H9 (cell line): ENCODE data around the gene ATP11C. TPM values are rescaled to one million over a fixed set of nuclear protein-coding genes. Genes with fewer than 3 reads are reported as not detected.

Experiments
- DNase-seq: peaks from one replicate; pipeline ENCODE4 v3.0.0-alpha.2; 2017
- H2AFZ ChIP-seq: one replicate; pipeline ENCODE4 v1.6.1; 2013; ENCODE audit warnings: mild to moderate bottlenecking, low read length, control low read depth, moderate library complexity
- H2AK5ac ChIP-seq: 2 replicates; pipeline ENCODE4 v1.6.1; 2013; ENCODE audit warnings: low read length, control low read depth, mixed read lengths; ENCODE audit not compliant: insufficient read length
- H2BK120ac ChIP-seq: one replicate; pipeline ENCODE4 v1.6.1; 2013; ENCODE audit warnings: low read depth, mild to moderate bottlenecking, low read length, control low read depth, inconsistent platforms; ENCODE audit not compliant: poor library complexity, severe bottlenecking
- H2BK12ac ChIP-seq: 2 replicates; pipeline ENCODE4 v1.6.1; 2013; ENCODE audit warnings: low read length, control low read depth, mixed read lengths, low read depth; ENCODE audit not compliant: insufficient read length
- H2BK15ac ChIP-seq: 2 replicates; pipeline ENCODE4 v1.6.1; 2013; ENCODE audit warnings: low read depth, low read length, control low read depth
- H2BK20ac ChIP-seq: one replicate; pipeline ENCODE4 v1.6.1; 2013; ENCODE audit warnings: low read depth, mild to moderate bottlenecking, low read length, control low read depth, inconsistent platforms; ENCODE audit not compliant: poor library complexity, severe bottlenecking
- H2BK5ac ChIP-seq: 2 replicates; pipeline ENCODE4 v1.6.1; 2013; ENCODE audit warnings: low read length, control low read depth, mixed read lengths; ENCODE audit not compliant: insufficient read length
- H3K14ac ChIP-seq: 2 replicates; pipeline ENCODE4 v1.6.1; 2013; ENCODE audit warnings: low read length, control low read depth; ENCODE audit not compliant: insufficient read depth
- H3K18ac ChIP-seq: 2 replicates; pipeline ENCODE4 v1.6.1; 2013; ENCODE audit warnings: low read depth, mild to moderate bottlenecking, mixed read lengths, low read length, control low read depth; ENCODE audit not compliant: insufficient read length
- H3K23ac ChIP-seq: 2 replicates; pipeline ENCODE4 v1.6.1; 2013; ENCODE audit warnings: low read length, control low read depth, mixed read lengths, low read depth; ENCODE audit not compliant: insufficient read length
- H3K23me2 ChIP-seq: 2 replicates; pipeline ENCODE4 v1.6.1; 2013; ENCODE audit warnings: low read depth, mild to moderate bottlenecking, mixed read lengths, low read length, control low read depth; ENCODE audit not compliant: insufficient read length, poor library complexity, severe bottlenecking
- H3K27ac ChIP-seq: 2 replicates; pipeline ENCODE4 v1.5.1; 2013; ENCODE audit warnings: low read length, control low read depth, mixed read lengths, low read depth; ENCODE audit not compliant: insufficient read length
- H3K27me3 ChIP-seq: 2 replicates; pipeline ENCODE4 v1.6.1; 2013; ENCODE audit warnings: low read length, control low read depth, inconsistent platforms; ENCODE audit not compliant: insufficient read depth
- H3K4ac ChIP-seq: 2 replicates; pipeline ENCODE4 v1.6.1; 2013; ENCODE audit warnings: low read depth, mild to moderate bottlenecking, control low read depth, inconsistent platforms, low read length, moderate library complexity
- H3K4me1 ChIP-seq: 2 replicates; pipeline ENCODE4 v1.6.1; 2013; ENCODE audit warnings: low read length, control low read depth, inconsistent platforms; ENCODE audit not compliant: insufficient read depth
- H3K4me2 ChIP-seq: 2 replicates; pipeline ENCODE4 v1.6.1; 2013; ENCODE audit warnings: low read length, control low read depth, mixed read lengths; ENCODE audit not compliant: insufficient read length, insufficient read depth
- H3K56ac ChIP-seq: 2 replicates; pipeline ENCODE4 v1.6.1; 2013; ENCODE audit warnings: low read depth, mild to moderate bottlenecking, mixed read lengths, low read length, control low read depth; ENCODE audit not compliant: insufficient read length
- H3K79me1 ChIP-seq: 2 replicates; pipeline ENCODE4 v1.6.1; 2013; ENCODE audit warnings: low read depth, mild to moderate bottlenecking, moderate library complexity, low read length, control low read depth, inconsistent platforms; ENCODE audit not compliant: insufficient read depth, poor library complexity, severe bottlenecking
- H3K79me2 ChIP-seq: 2 replicates; pipeline ENCODE4 v1.6.1; 2013; ENCODE audit warnings: low read length, control low read depth, inconsistent platforms; ENCODE audit not compliant: insufficient read depth
- H3K9ac ChIP-seq: 2 replicates; pipeline ENCODE4 v1.6.1; 2013; ENCODE audit warnings: low read length, control low read depth, mixed read lengths; ENCODE audit not compliant: insufficient read length; ENCODE audit errors: extremely low read depth
- H3K9me3 ChIP-seq: one replicate; pipeline ENCODE4 v1.6.1; 2013; ENCODE audit warnings: low read depth, low read length, inconsistent platforms; ENCODE audit not compliant: control insufficient read depth
- H3T11ph ChIP-seq: one replicate; pipeline ENCODE4 v1.6.1; 2013; ENCODE audit warnings: mild to moderate bottlenecking, low read length, control low read depth, inconsistent platforms
- H4K20me1 ChIP-seq: one replicate; pipeline ENCODE4 v1.6.1; 2013; ENCODE audit not compliant: control insufficient read depth, insufficient read length, insufficient read depth
- H4K5ac ChIP-seq: 2 replicates; pipeline ENCODE4 v1.6.1; 2013; ENCODE audit warnings: low read depth, mild to moderate bottlenecking, mixed read lengths, low read length, control low read depth; ENCODE audit not compliant: insufficient read length
- H4K8ac ChIP-seq: replicated peaks from 2 replicates; pipeline ENCODE4 v1.6.1; 2013; ENCODE audit warnings: low read length, control low read depth, mixed read lengths, low read depth; ENCODE audit not compliant: insufficient read length
- H4K91ac ChIP-seq: 2 replicates; pipeline ENCODE4 v1.6.1; 2013; ENCODE audit warnings: low read depth, mild to moderate bottlenecking, moderate library complexity, mixed read lengths, low read length, control low read depth; ENCODE audit not compliant: insufficient read length
- H3K27ac Mint-ChIP-seq, 3 experiments: 2 replicates in 2 of 3; 3 replicates in 1 of 3; pipeline ENCODE4 v1.8.0; 2020 to 2021; ENCODE audit warnings: mixed read lengths in 3 of 3, mild to moderate bottlenecking in 1 of 3, moderate library complexity in 1 of 3
- H3K27me3 Mint-ChIP-seq: 2 replicates; pipeline ENCODE4 v1.8.0; 2021; ENCODE audit warnings: low read depth, mild to moderate bottlenecking, moderate library complexity, mixed read lengths
- H3K36me3 Mint-ChIP-seq, 3 experiments: 2 replicates in 2 of 3; 3 replicates in 1 of 3; pipeline ENCODE4 v1.8.0; 2020 to 2021; ENCODE audit warnings: low read depth in 3 of 3, mixed read lengths in 3 of 3; ENCODE audit not compliant: insufficient read depth in 1 of 3
- H3K4me1 Mint-ChIP-seq, 2 experiments: 2 replicates each; pipeline ENCODE4 v1.8.0; 2020; ENCODE audit warnings: mixed read lengths in 2 of 2
- H3K4me3 Mint-ChIP-seq, 2 experiments: 2 replicates in 1 of 2; 3 replicates in 1 of 2; pipeline ENCODE4 v1.8.0; 2020 to 2021; ENCODE audit warnings: mild to moderate bottlenecking in 2 of 2, mixed read lengths in 2 of 2, moderate library complexity in 1 of 2
- H3K9me3 Mint-ChIP-seq, 2 experiments: 2 replicates in 1 of 2; 3 replicates in 1 of 2; pipeline ENCODE4 v1.8.0; 2020; ENCODE audit warnings: mild to moderate bottlenecking in 2 of 2, mixed read lengths in 2 of 2, moderate library complexity in 1 of 2
- CTCF ChIP-seq: fragments of 200-600 bp; sonication (generic); conservative IDR thresholded peaks from 3 replicates; pipeline ENCODE4 v1.8.0; 2021; ENCODE audit warnings: antibody characterized with exemption, mild to moderate bottlenecking
- WGBS: extraction: QIAGEN DNeasy Blood & Tissue Kit; methylation state at CpG from one replicate; pipeline ENCODE4 v1.1.7; 2013; ENCODE audit warnings: missing lambda C conversion rate, low lambda C conversion rate, mixed read lengths; ENCODE audit not compliant: insufficient read length; ENCODE audit errors: extremely low coverage; 5-methylcytosine and 5-hydroxymethylcytosine counted together
- total RNA-seq: library from RNA; stranded (reverse); gene quantifications from 2 replicates; pipeline ENCODE4 v1.2.1, GENCODE V29; 2021

ATP11C gene
- total RNA-seq, 1 experiment from 2014 or later, result 28.4 TPM

DNA sequence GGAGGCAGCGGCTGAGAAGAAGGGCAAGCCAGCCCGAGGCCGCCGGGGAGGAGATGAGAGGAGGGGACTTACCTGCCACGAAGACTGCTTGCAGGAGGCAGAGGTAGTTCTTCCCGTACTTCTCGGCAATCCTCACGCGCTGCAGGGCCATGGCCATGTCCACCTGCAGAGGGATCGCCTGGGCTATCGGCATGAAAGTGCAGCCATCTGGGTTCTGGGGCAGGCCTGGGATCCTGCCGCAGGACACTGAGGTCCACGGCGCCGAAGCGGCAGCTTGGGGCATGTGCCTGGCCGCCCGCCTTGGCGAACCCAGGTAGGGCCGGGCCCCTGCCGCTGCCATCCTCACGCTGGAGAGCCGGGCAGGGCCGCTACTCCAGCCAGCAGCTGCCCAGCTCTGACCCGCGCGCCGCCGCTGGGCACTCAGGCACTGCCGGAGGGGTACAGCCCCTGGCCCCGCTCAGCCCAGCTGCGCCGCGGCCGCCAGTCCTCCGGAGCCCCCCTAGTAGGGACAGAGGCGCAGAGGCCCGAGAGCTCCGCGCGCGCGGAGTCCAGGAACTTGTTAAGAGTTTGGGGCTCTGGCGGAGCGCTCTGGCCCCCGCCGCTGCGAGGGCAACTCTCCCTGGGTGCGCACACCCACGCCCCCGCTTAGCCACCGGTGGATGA, 240.9 kb downstream of the ATP11C start:
- no peak overlapping the region for H3K4ac ChIP-seq
- no peak overlapping the region for H2BK15ac ChIP-seq
- H4K91ac ChIP-seq, result no peak overlapping the region
- H3K56ac ChIP-seq, result no peak overlapping the region
- Mint-ChIP-seq H3K4me1 (peaks cover 7 to 13% of the 10 kb centered on the region in 2 experiments), H3K9me3 (peaks cover 0 to 37% of the 10 kb centered on the region in 2 experiments; a peak in 2 of 5 replicates), H3K27me3 (peaks cover 37% of the 10 kb centered on the region), H3K27ac (no peak overlapping the region; a peak in 1 of 7 replicates), H3K36me3 (no peaks in the 10 kb centered on the region), H3K4me3 (peak overlapping the region; percentile 62 to 76)
- no peaks in the 10 kb centered on the region; the same call in 1 of the 2 replicates for H3K4me1 ChIP-seq
- H3K9me3 ChIP-seq, result no peaks in the 10 kb centered on the region
- no peaks in the 10 kb centered on the region for H3K79me1 ChIP-seq
- no peaks in the 10 kb centered on the region; the same call in 1 of the 2 replicates for H3K27me3 ChIP-seq
- H2BK20ac ChIP-seq, result no peak overlapping the region
- H2AK5ac ChIP-seq, result no peak overlapping the region
- H3K79me2 ChIP-seq, result no peaks in the 10 kb centered on the region
- H3K18ac ChIP-seq, result no peak overlapping the region
- no peak overlapping the region for H4K5ac ChIP-seq
- H3K14ac ChIP-seq, result no peak overlapping the region
- no peak overlapping the region for H2BK12ac ChIP-seq
- no peak overlapping the region for H3K27ac ChIP-seq
- H2BK120ac ChIP-seq, result no peak overlapping the region
- H4K20me1 ChIP-seq, result no peaks in the 10 kb centered on the region
- H3K23me2 ChIP-seq, result no peaks in the 10 kb centered on the region
- H3T11ph ChIP-seq, result no peak overlapping the region
- no peak overlapping the region for H2AFZ ChIP-seq
- DNase-seq, result peak; percentile 33
- peak overlapping the region; percentile 9 for H3K9ac ChIP-seq
- H4K8ac ChIP-seq, result no peak overlapping the region
- no peak for TF ChIP-seq CTCF
- no peak overlapping the region for H2BK5ac ChIP-seq
- no peak overlapping the region for H3K23ac ChIP-seq
- peak overlapping the region; percentile 50 for H3K4me2 ChIP-seq
- no CpG with 5 or more reads among the region's 52 CpGs for WGBS
